Stimulated activated memory B cell treated with anti-CD40 and anti-IgM and Interleukin-4, amounts not matched to agents 10 μg/mL and 1 μg/mL and 100 μg/mL, for 72 hours (primary cell): ENCODE measurements around the gene MAPK8IP3.
"Not testable (repeated sequence)": the region's sequence is repeated elsewhere in the genome, so short reads cannot be mapped to it uniquely, and the experiment has no call there.

ENCODE experiments used
- ATAC-seq: fragments of 150-1000 bp; cut with Tn5 transposase; 2 replicates; pipeline ENCODE4 v1.10.0; 2021
- H3K27ac Mint-ChIP-seq: one replicate; pipeline ENCODE4 v1.8.0; 2022; ENCODE audit warnings: mild to moderate bottlenecking, mixed read lengths
- H3K27me3 Mint-ChIP-seq: one replicate; pipeline ENCODE4 v1.8.0; 2022; ENCODE audit warnings: mixed read lengths
- H3K36me3 Mint-ChIP-seq: one replicate; pipeline ENCODE4 v1.8.0; 2022; ENCODE audit warnings: mixed read lengths
- H3K4me1 Mint-ChIP-seq: one replicate; pipeline ENCODE4 v1.8.0; 2022; ENCODE audit warnings: mixed read lengths
- H3K4me3 Mint-ChIP-seq: one replicate; pipeline ENCODE4 v1.8.0; 2022; ENCODE audit warnings: mild to moderate bottlenecking, moderate library complexity, mixed read lengths
- H3K9me3 Mint-ChIP-seq: one replicate; pipeline ENCODE4 v1.8.0; 2022; ENCODE audit warnings: mixed read lengths

The MAPK8IP3 gene

DNA sequence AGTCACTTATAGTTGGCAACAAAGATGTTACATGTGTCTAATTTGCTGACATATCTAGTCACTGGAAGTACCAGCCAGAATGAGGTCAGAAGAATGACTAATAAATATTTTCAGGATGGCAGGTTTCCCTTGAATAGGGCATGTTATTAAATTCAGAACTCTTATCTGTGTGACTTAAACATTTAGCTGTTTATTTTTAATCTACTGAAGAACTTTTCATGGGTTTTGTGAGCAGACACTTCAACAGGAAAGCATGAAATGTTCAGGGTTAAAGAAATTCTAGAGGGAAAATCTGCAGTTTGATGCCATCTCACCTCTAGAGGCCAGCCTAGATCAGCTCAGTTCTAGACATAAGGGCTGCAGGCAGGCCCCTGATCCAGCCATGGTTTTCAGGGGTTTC is 14.7 kb upstream of the MAPK8IP3 start:
- ATAC-seq = no peak
- no peak overlapping the region for H3K27ac Mint-ChIP-seq

DNA sequence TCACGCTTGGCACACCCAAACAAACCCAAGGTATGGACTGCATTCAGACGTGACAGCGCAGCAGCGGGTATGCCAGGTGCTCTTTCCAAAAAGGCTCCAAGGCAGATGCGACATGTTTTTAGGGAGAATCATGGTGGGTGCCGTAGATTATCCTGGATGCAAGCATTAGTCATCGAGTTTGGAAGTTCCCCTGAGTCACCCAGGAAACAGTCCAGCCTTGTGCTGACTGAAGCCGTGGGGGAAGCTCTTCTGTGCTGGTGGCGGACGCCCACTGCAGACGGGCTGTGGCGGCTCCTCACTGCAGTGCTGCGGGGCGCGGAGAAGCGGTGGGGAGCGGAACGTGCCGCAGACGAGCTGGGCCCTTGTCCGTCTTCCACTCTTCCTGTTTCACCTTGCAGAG is 14.0 kb upstream of the MAPK8IP3 start:
- Mint-ChIP-seq H3K36me3 (peaks cover 59% of the 10 kb centered on the region), H3K27me3 (no peaks in the 10 kb centered on the region), H3K27ac (no peak overlapping the region), H3K4me3 (no peak overlapping the region), H3K4me1 (peaks cover 5% of the 10 kb centered on the region), H3K9me3 (no peaks in the 10 kb centered on the region)
- ATAC-seq = no peak

More for the DNA sequence above, 14.7 kb upstream of the MAPK8IP3 start:
- no peak overlapping the region for H3K4me3 Mint-ChIP-seq
- H3K9me3 Mint-ChIP-seq = no peaks in the 10 kb centered on the region
- peaks cover 53% of the 10 kb centered on the region for H3K36me3 Mint-ChIP-seq
- H3K27me3 Mint-ChIP-seq = no peaks in the 10 kb centered on the region
- peaks cover 5% of the 10 kb centered on the region for H3K4me1 Mint-ChIP-seq

DNA sequence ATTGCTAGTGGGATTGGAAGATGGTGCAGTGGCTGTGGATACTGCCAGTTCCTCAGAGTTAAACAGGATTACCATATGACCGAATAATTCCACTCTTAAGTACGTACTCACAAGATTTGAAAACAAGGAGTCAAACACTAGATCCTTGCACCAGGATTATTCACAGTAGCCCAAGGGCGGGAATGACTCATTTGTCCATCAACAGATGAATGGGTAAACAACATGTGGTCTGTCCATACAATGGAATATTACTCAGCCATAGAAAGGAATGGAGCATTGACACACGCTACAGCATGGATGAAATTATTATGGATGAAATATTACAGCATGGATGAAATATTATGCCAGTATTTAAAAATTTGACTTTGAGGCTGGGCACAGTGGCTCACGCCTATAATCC is 9.1 kb upstream of the MAPK8IP3 start:
- no peaks in the 10 kb centered on the region for H3K9me3 Mint-ChIP-seq

DNA sequence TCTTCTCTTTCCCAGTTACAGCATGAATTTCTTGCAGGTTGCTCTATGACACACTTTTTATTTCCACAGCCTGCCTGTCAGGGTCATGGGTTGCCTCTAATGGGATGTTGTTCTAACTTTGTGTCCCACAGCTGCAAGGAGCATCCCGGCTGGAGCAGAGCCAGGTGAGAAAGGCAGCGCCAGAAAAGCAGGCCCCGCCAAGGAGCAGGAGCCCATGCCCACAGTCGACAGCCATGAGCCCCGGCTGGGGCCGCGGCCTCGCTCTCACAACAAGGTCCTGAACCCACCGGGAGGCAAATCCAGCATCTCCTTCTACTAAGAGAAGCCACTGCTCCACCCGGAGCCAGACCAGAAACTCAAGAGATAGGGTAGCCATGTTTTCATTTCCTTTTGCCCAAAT is 7.3 kb upstream of the MAPK8IP3 start:
- Mint-ChIP-seq H3K4me1 (no peaks in the 10 kb centered on the region), H3K36me3 (peaks cover 49% of the 10 kb centered on the region), H3K27me3 (no peaks in the 10 kb centered on the region), H3K4me3 (no peak overlapping the region), H3K27ac (no peak overlapping the region), H3K9me3 (no peaks in the 10 kb centered on the region)
- no peak for ATAC-seq

More for the DNA sequence above, 9.1 kb upstream of the MAPK8IP3 start:
- no peak for ATAC-seq
- H3K4me1 Mint-ChIP-seq = no peaks in the 10 kb centered on the region
- H3K36me3 Mint-ChIP-seq = peaks cover 58% of the 10 kb centered on the region
- no peak overlapping the region for H3K27ac Mint-ChIP-seq
- no peak overlapping the region for H3K4me3 Mint-ChIP-seq
- no peaks in the 10 kb centered on the region for H3K27me3 Mint-ChIP-seq

DNA sequence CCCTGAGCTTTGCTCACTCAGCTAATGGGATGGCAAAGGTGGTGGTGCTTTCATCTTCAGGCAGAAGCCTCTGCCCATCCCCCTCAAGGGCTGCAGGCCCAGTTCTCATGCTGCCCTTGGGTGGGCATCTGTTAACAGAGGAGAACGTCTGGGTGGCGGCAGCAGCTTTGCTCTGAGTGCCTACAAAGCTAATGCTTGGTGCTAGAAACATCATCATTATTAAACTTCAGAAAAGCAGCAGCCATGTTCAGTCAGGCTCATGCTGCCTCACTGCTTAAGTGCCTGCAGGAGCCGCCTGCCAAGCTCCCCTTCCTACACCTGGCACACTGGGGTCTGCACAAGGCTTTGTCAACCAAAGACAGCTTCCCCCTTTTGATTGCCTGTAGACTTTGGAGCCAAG is 5.7 kb upstream of the MAPK8IP3 start:
- H3K9me3 Mint-ChIP-seq = no peaks in the 10 kb centered on the region
- H3K4me1 Mint-ChIP-seq = peaks cover 9% of the 10 kb centered on the region
- H3K4me3 Mint-ChIP-seq = no peak overlapping the region
- peaks cover 43% of the 10 kb centered on the region for H3K36me3 Mint-ChIP-seq
- no peak overlapping the region for H3K27ac Mint-ChIP-seq
- no peak for ATAC-seq
- H3K27me3 Mint-ChIP-seq = no peaks in the 10 kb centered on the region

DNA sequence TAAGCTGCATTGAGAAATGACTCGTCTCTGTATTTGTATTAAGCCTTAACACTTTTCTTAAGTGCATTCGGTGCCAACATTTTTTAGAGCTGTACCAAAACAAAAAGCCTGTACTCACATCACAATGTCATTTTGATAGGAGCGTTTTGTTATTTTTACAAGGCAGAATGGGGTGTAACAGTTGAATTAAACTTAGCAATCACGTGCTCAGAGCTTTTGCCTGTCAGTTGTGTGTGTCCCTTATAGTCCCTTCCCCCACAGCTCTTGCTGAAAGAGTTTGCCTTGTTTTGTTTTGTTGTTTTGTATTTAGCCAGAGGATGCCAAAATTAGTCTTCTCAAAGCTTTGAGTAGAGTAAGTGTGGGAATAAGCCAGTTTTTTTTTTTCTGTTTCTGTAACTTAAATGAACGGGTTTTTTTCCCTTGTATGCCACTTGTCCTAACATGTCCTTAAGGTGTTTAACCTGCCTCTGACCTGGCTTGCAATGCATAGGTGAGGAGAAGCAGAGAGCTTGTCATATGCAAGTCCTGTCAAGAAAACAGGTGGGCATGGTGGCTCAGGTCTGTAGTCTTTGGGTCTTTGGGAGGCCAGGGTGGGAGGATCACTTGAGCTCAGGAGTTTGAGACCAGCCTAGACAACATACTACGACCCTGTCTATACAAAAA is 4.6 kb upstream of the MAPK8IP3 start:
- no peak overlapping the region for H3K27ac Mint-ChIP-seq
- peaks cover 12% of the 10 kb centered on the region for H3K4me1 Mint-ChIP-seq
- no peak for ATAC-seq
- no peaks in the 10 kb centered on the region for H3K9me3 Mint-ChIP-seq
- H3K36me3 Mint-ChIP-seq = peaks cover 42% of the 10 kb centered on the region
- no peaks in the 10 kb centered on the region for H3K27me3 Mint-ChIP-seq
- H3K4me3 Mint-ChIP-seq = no peak overlapping the region

DNA sequence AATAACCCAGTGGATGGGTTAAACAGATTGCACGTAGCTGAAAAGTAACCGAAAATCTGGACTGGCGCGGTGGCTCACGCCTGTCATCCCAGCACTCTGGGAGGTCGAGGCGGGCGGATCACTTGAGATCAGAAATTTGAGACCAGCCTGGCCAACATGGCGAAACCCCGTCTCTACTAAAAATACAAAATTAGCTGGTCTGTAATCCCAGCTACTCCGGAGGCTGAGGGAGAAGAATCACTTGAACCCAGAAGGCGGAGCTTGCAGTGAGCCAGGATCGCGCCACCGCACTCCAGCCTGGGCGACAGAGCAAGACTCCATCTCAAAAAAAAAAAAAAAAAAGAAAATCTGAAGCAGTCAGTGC is 689 bp upstream of the MAPK8IP3 start:
- ATAC-seq = peak; percentile 32
- H3K27me3 Mint-ChIP-seq, H3K9me3 Mint-ChIP-seq: not testable (repeated sequence)
- Mint-ChIP-seq H3K27ac (peak overlapping the region; percentile 100), H3K4me3 (peak overlapping the region; percentile 100), H3K4me1 (peaks cover 31% of the 10 kb centered on the region), H3K36me3 (peaks cover 17% of the 10 kb centered on the region)

DNA sequence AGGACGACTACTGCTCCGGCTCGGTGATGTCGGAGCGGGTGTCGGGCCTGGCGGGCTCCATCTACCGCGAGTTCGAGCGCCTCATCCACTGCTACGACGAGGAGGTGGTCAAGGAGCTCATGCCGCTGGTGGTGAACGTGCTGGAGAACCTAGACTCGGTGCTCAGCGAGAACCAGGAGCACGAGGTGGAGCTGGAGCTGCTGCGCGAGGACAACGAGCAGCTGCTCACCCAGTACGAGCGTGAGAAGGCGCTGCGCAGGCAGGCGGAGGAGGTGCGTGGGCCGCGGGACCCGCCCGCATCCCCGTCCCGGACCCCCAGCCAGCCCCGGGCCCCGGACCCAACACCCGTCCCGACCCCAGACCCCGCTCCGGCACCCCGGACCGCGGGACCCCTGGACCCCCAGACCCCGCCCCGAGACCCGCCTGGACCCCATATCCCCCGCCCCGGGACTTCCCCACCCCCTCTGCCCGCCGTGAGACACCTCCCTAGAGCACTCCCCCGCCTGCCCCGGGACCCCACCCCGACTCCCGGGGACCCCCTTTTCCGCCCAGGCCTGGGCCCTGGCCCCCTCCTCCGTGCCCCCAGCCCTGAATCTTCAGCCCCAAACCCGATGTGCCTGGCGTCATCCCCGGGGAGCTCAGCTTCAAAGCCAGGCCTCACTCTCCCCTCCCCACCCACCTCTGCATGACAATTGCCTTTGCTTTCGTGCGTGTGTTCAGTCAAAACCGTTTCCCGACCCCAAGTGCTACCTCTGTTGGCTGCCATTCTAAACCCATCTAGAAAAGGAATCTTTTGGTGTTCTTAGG is 594 bp downstream of the MAPK8IP3 start:
- H3K27me3 Mint-ChIP-seq = no peaks in the 10 kb centered on the region
- H3K4me3 Mint-ChIP-seq = peak overlapping the region; percentile 100
- ATAC-seq = peak; percentile 60
- H3K36me3 Mint-ChIP-seq = peaks cover 9% of the 10 kb centered on the region
- H3K9me3 Mint-ChIP-seq = no peaks in the 10 kb centered on the region
- peak overlapping the region; percentile 100 for H3K27ac Mint-ChIP-seq
- H3K4me1 Mint-ChIP-seq = peaks cover 38% of the 10 kb centered on the region

DNA sequence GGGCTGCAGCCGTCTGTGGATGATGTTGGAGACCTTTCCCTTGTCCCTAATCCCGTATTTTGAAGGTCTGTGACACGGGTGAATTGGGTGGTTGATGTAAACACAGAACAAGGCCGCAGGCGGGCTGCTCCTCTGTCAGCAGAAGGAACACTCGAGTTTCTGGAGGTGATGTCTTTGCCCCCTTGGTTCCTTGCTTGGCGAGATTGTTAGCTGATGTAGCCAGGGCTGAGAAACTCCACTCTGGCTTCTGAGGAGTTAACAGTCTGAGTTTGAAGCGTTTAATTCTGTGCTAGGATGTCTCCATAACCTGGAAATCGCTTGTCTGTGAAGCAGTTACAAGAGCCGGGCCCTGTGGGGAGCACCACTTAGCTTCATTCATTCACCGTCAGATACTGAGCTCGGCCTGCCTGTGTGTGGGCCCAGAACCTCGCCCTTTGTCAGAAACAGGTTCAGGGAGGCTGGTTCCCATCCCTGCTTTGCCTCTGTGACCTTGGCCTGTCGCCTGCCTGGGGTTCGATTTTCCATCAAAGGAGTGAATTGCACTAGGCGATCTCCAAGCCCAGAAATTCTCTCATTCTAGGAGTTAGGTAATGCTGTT is 1.3 kb downstream of the MAPK8IP3 start:
- Mint-ChIP-seq H3K36me3 (peaks cover 6% of the 10 kb centered on the region), H3K9me3 (no peaks in the 10 kb centered on the region), H3K27me3 (no peaks in the 10 kb centered on the region), H3K27ac (peak overlapping the region; percentile 100), H3K4me3 (peak overlapping the region; percentile 85), H3K4me1 (peaks cover 43% of the 10 kb centered on the region)
- ATAC-seq = no peak

DNA sequence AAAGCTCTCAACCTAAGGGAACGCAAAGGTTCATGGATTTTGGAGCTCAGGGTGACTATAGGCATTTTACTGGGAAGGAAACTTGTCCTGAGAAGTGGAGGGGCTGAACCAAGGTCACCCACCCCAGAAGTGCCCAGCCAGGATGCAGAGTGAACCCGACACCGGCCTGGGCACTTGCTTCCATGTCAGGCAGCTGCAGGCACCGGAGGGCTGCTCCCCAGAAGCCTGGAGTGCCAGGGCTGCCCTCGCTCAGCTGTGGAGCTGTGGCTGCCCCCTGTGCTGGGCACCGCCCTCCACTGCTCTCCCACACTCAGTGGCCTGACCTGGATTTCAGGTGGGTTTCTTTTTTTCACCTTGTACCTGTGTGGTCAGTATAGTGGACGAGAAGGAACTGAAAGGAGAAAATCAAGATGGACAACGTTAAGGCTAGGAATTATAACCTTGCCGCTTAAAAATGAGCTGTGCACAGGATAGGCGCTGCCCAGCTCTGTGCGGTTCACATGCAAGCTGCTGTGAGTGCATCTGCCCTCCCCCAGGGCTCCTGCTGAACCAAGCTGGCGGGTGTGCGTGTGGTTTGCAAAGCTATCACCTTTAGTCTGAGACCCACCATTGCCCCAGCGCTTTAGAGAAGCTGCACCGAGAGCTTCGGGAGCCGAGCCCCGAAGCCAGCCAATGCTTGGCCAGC is 2.2 kb downstream of the MAPK8IP3 start:
- Mint-ChIP-seq H3K27ac (peak overlapping the region; percentile 100), H3K27me3 (no peaks in the 10 kb centered on the region), H3K36me3 (no peaks in the 10 kb centered on the region), H3K4me3 (peak overlapping the region; percentile 85), H3K9me3 (no peaks in the 10 kb centered on the region), H3K4me1 (peaks cover 53% of the 10 kb centered on the region)
- ATAC-seq = no peak

DNA sequence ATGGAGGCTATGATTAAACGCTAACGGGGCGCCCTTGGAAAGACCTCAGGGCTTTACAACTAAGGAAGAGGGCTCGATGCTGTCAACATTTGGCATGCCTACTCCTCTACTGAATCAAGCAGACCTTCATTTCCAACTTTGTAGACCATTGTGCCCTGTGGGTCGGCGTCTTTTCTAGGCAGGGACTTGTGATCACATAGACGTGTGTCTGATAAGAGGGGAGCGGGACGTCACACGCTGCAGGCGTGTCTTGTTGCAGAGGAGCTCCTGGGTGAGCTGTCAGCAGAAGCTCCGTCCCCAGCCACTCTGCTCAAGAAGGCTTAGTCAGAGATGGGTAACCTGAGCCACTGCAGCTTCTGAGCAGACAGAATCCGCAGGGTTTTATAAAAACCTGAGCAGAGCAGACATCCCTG is 2.8 kb downstream of the MAPK8IP3 start:
- ATAC-seq = no peak
- H3K4me1 Mint-ChIP-seq = peaks cover 58% of the 10 kb centered on the region
- H3K27ac Mint-ChIP-seq = no peak overlapping the region
- no peaks in the 10 kb centered on the region for H3K36me3 Mint-ChIP-seq
- H3K4me3 Mint-ChIP-seq = no peak overlapping the region
- no peaks in the 10 kb centered on the region for H3K27me3 Mint-ChIP-seq
- H3K9me3 Mint-ChIP-seq = no peaks in the 10 kb centered on the region

DNA sequence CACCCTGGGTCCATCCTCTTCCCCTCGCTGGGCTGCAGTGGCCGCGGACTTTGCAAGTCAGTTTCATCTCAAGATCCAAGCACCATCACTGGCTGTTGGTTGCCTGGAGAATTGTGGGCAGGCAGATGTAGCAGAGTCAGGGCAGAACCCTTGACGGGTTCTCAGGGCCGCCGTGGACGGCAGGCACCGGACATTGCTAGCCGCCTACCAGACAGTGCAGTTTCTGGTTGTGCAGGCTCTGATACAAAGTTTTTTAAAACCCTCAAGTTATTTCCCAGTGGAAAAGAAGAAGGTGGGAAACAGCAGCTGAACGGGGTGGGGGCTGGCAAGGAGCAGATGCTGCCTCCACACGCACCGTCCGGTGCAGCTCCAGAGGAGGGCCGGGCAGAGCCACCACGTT is 3.4 kb downstream of the MAPK8IP3 start:
- ATAC-seq = no peak
- H3K4me1 Mint-ChIP-seq = peaks cover 63% of the 10 kb centered on the region
- peak overlapping the region; percentile 20 for H3K27ac Mint-ChIP-seq
- no peaks in the 10 kb centered on the region for H3K36me3 Mint-ChIP-seq
- no peak overlapping the region for H3K4me3 Mint-ChIP-seq
- H3K27me3 Mint-ChIP-seq = no peaks in the 10 kb centered on the region
- no peaks in the 10 kb centered on the region for H3K9me3 Mint-ChIP-seq

DNA sequence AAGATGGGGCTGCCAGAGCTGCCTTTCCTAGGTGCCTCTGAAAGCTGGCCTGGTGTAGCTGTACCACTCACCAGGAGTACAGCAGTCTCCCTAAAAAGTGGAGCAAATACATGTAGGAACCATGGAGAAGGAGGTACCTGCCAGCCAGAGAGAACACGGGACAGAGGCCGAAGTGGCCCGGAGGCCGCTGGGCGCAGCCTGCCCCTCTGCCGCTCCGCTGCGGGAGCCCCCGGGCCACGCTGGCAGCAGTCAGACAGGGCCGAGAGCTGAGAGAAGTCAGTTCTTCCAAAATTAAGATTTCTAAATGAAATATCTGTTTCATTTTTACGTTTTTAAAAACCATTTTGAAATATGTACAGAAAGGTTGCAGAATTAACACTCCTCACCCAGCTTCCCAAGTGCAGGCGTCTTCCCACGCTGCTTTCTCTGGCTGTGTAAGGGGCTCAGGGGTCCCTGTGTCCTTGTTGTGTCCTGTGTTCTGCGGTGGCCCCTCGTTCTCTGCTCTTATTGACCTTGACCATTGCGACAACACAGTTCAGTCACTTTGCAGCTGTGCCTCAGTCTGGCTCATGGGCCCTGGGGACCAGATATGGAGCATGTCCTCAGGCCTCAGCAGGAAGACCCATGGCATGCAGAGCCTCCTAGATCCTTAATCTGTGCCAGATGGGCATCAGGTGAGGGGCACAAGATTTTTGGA is 5.0 kb downstream of the MAPK8IP3 start:
- Mint-ChIP-seq H3K4me3 (no peak overlapping the region), H3K27me3 (no peaks in the 10 kb centered on the region), H3K4me1 (peaks cover 68% of the 10 kb centered on the region), H3K36me3 (peaks cover 6% of the 10 kb centered on the region), H3K9me3 (no peaks in the 10 kb centered on the region), H3K27ac (peak overlapping the region; percentile 97)
- no peak for ATAC-seq

DNA sequence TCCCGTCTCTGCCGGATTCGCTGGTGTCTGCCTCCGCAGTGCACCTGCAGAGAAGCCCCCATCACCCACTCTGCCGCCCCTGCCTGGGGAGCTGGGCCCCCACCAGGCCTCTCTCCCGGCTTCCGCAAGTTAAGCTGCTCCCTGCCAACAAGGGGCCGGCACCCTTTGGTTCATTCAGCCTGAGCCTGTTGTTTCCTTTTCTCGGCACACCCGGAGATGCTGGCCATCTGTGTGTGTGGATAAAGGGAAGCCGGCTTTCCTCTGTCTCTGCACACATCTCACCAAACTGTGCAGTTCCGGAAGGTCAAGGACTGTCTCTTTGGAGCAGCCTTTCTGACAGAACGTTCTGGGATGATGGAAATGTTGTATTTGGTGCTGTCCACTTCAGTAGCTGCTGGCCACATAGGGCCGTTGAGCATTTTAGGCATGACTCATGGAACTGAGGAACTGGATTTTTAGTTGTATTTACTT is 6.8 kb downstream of the MAPK8IP3 start:
- Mint-ChIP-seq H3K4me3 (peak overlapping the region; percentile 81), H3K4me1 (peaks cover 71% of the 10 kb centered on the region), H3K36me3 (peaks cover 6% of the 10 kb centered on the region), H3K9me3 (no peaks in the 10 kb centered on the region), H3K27me3 (no peaks in the 10 kb centered on the region), H3K27ac (peak overlapping the region; percentile 97)
- no peak for ATAC-seq

DNA sequence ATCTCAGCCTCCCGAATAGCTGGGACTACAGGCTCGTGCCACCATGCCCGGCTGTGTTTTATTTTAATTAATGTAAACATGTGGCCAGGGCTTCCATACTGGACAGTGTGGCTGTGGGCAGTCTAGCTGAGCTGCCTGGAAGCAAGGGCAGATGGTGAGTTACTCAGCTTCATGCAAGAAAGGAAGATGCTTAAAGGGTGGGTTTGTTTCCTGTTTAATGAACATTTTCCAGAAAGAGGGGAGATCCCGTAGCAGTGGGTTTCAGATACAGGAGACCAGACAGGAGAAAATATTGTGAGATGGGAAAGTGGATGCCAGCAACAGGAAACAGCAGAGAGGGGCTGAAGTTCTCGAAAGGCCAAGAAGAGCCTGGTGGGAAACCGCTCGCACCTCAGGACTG is 7.3 kb downstream of the MAPK8IP3 start:
- no peaks in the 10 kb centered on the region for H3K27me3 Mint-ChIP-seq
- H3K27ac Mint-ChIP-seq = peak overlapping the region; percentile 97
- peaks cover 6% of the 10 kb centered on the region for H3K36me3 Mint-ChIP-seq
- ATAC-seq = no peak
- H3K9me3 Mint-ChIP-seq = no peaks in the 10 kb centered on the region
- H3K4me3 Mint-ChIP-seq = peak overlapping the region; percentile 81
- H3K4me1 Mint-ChIP-seq = peaks cover 69% of the 10 kb centered on the region
